Measurements from ENCODE around the gene GNE. TPM values are rescaled to one million over a fixed set of nuclear protein-coding genes. Genes with fewer than 3 reads are reported as not detected.

Gene GNE
- polyA plus RNA-seq, 1 donor (not counting 4 experiments of a cell fraction or from before 2014, with no cell fraction given) = 10.1 TPM

DNA sequence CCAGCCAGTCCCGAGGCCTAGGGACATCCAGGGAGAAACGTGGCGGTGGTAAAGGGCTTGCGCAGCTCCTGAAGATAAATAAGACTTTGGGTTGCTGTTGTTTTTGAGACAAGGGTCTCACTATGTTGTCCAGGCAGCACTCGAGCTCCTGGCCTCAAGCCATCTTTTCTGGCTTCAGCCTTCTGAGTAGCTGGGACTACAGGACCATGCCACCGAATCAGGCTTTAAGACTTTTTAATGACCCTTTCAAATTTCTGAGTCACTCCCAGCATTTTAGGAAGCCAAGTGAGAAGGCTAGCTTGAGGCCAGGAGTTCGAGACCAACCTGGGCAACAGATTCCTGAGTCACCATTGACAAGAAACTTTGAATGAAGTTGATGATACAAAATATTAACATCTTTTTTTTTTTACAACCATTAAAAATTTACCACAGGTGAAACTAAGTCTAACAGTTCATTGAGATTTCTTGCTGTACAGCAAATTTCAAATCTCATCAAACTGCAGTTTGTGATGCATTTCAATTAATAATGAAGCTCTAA is 817 bp upstream of the GNE start:
- no peak for TF ChIP-seq EZH2 (IDR thresholded peaks at IDR 0.05; ENCODE audit: low read length)
- TF ChIP-seq, protein P1, sequence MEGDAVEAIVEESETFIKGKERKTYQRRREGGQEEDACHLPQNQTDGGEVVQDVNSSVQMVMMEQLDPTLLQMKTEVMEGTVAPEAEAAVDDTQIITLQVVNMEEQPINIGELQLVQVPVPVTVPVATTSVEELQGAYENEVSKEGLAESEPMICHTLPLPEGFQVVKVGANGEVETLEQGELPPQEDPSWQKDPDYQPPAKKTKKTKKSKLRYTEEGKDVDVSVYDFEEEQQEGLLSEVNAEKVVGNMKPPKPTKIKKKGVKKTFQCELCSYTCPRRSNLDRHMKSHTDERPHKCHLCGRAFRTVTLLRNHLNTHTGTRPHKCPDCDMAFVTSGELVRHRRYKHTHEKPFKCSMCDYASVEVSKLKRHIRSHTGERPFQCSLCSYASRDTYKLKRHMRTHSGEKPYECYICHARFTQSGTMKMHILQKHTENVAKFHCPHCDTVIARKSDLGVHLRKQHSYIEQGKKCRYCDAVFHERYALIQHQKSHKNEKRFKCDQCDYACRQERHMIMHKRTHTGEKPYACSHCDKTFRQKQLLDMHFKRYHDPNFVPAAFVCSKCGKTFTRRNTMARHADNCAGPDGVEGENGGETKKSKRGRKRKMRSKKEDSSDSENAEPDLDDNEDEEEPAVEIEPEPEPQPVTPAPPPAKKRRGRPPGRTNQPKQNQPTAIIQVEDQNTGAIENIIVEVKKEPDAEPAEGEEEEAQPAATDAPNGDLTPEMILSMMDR (optimal IDR thresholded peaks at IDR 0.05 in 1 of 3, IDR thresholded peaks at IDR 0.05 in 1 of 3, conservative IDR thresholded peaks at IDR 0.05 in 1 of 3; ENCODE audit: extremely low read depth in 1 of 3, insufficient read depth in 2 of 3, low read length in 3 of 3) = no peak
- H3K9ac ChIP-seq (ENCODE audit: control insufficient read depth, extremely low read depth, insufficient read depth, low read length) = peak overlapping the region; percentile 81
- DNase-seq (ENCODE audit: low read depth, low spot score) (no peak), FAIRE-seq (no peak)
- H2AFZ ChIP-seq (ENCODE audit: control insufficient read depth, low read length) = peak overlapping the region; percentile 95
- no peaks in the 10 kb centered on the region for H3K9me1 ChIP-seq (ENCODE audit: control insufficient read depth, extremely low read depth, insufficient read depth, low read length)
- H3K4me2 ChIP-seq (ENCODE audit: control insufficient read depth, extremely low read depth, insufficient read depth, low read depth, low read length) = peak overlapping the region; percentile 92
- H3K9me3 ChIP-seq (ENCODE audit: control insufficient read depth, low read depth, low read length) = no peaks in the 10 kb centered on the region
- H3K27ac ChIP-seq (ENCODE audit: control insufficient read depth, insufficient read depth, low read length) = peak overlapping the region; percentile 66
- H4K20me1 ChIP-seq (ENCODE audit: control insufficient read depth, extremely low read depth, insufficient read depth, low read length) = no peaks in the 10 kb centered on the region
- no peaks in the 10 kb centered on the region for H3K27me3 ChIP-seq (ENCODE audit: control insufficient read depth, extremely low read depth, insufficient read depth, low read length)
- peak overlapping the region; percentile 77 to 82 (median 79) for H3K4me3 ChIP-seq (ENCODE audit: control insufficient read depth in 2 of 3, extremely low read depth in 1 of 3, insufficient read depth in 2 of 3, low read depth in 1 of 3, low read length in 3 of 3)
- no peaks in the 10 kb centered on the region for H3K36me3 ChIP-seq (ENCODE audit: control insufficient read depth in 2 of 2, extremely low read depth in 1 of 2, insufficient read depth in 2 of 2, low read length in 2 of 2)
- H3K79me2 ChIP-seq (ENCODE audit: control insufficient read depth, insufficient read depth, low read length) = peaks cover 15% of the 10 kb centered on the region
- peaks cover 2% of the 10 kb centered on the region for H3K4me1 ChIP-seq (ENCODE audit: control insufficient read depth, extremely low read depth, insufficient read depth, low read length)
- dilution Hi-C loops (cut with MboI; ENCODE audit: extremely low pct_ligation_motif_present, low sequenced_read_pairs) = no loop called here

DNA sequence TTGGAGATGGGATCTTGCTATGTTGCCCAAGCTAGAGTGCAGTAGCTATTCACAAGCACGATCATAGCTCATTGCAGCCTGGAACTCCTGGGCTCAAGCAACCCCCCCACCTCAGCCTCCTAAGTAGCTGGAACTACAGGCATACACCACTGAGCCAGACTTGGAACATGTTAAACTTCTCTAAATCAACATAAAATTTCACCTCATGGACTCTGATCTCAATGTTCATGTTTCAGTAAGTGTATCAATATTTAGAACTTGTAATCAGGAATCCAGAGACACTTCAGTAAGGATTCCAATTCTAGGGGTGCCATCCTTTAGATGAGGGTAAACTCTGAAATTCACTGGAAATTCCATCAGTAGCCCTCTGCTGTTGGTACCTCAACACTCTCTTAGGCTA is 6.8 kb downstream of the GNE start:
- H3K4me1 ChIP-seq (ENCODE audit: control insufficient read depth, extremely low read depth, insufficient read depth, low read length) = no peaks in the 10 kb centered on the region
- no peaks in the 10 kb centered on the region for H4K20me1 ChIP-seq (ENCODE audit: control insufficient read depth, extremely low read depth, insufficient read depth, low read length)
- H3K9me3 ChIP-seq (ENCODE audit: control insufficient read depth, low read depth, low read length) = no peaks in the 10 kb centered on the region
- dilution Hi-C loops (cut with MboI; ENCODE audit: extremely low pct_ligation_motif_present, low sequenced_read_pairs) = no loop called here
- TF ChIP-seq EZH2 (IDR thresholded peaks at IDR 0.05; ENCODE audit: low read length) = no peak
- TF ChIP-seq, protein P1 (optimal IDR thresholded peaks at IDR 0.05 in 1 of 3, IDR thresholded peaks at IDR 0.05 in 1 of 3, conservative IDR thresholded peaks at IDR 0.05 in 1 of 3; ENCODE audit: extremely low read depth in 1 of 3, insufficient read depth in 2 of 3, low read length in 3 of 3) = no peak
- no peak overlapping the region for H3K4me2 ChIP-seq (ENCODE audit: control insufficient read depth, extremely low read depth, insufficient read depth, low read depth, low read length)
- H3K27ac ChIP-seq (ENCODE audit: control insufficient read depth, insufficient read depth, low read length) = no peak overlapping the region
- FAIRE-seq = no peak
- no peak for DNase-seq (ENCODE audit: low read depth, low spot score)
- H3K4me3 ChIP-seq (ENCODE audit: control insufficient read depth in 2 of 3, extremely low read depth in 1 of 3, insufficient read depth in 2 of 3, low read depth in 1 of 3, low read length in 3 of 3) = no peak overlapping the region
- no peaks in the 10 kb centered on the region for H3K9me1 ChIP-seq (ENCODE audit: control insufficient read depth, extremely low read depth, insufficient read depth, low read length)
- H3K79me2 ChIP-seq (ENCODE audit: control insufficient read depth, insufficient read depth, low read length) = peaks cover 12% of the 10 kb centered on the region
- no peaks in the 10 kb centered on the region for H3K36me3 ChIP-seq (ENCODE audit: control insufficient read depth in 2 of 2, extremely low read depth in 1 of 2, insufficient read depth in 2 of 2, low read length in 2 of 2)
- H2AFZ ChIP-seq (ENCODE audit: control insufficient read depth, low read length) = no peak overlapping the region
- no peak overlapping the region for H3K9ac ChIP-seq (ENCODE audit: control insufficient read depth, extremely low read depth, insufficient read depth, low read length)
- H3K27me3 ChIP-seq (ENCODE audit: control insufficient read depth, extremely low read depth, insufficient read depth, low read length) = no peaks in the 10 kb centered on the region
